Measurements from ENCODE around the gene TAS1R2.
"Not testable (repeated sequence)": the region's sequence is repeated elsewhere in the genome, so short reads cannot be mapped to it uniquely, and the experiment has no call there.

Gene TAS1R2

GRCh38 chr1:18854331-18855025 is 5.0 kb downstream of the TAS1R2 start:
- H3K4me3 ChIP-seq (ENCODE audit: control insufficient read depth, low read depth, low read length), result no peak overlapping the region
- no peak for DNase-seq (ENCODE audit: low read depth)
- no peak for TF ChIP-seq CTCF (IDR thresholded peaks at IDR 0.05; ENCODE audit: control insufficient read depth, insufficient read depth, low read depth, low read length, missing control alignments)

GRCh38 chr1:18852501-18852900 is 7.0 kb downstream of the TAS1R2 start:
- no peak for TF ChIP-seq CTCF (IDR thresholded peaks at IDR 0.05; ENCODE audit: control insufficient read depth, insufficient read depth, low read depth, low read length, missing control alignments)
- DNase-seq (ENCODE audit: low read depth), result no peak
- H3K4me3 ChIP-seq (ENCODE audit: control insufficient read depth, low read depth, low read length), result no peak overlapping the region

GRCh38 chr1:18849261-18849711 is 10.2 kb downstream of the TAS1R2 start:
- H3K4me3 ChIP-seq (ENCODE audit: control insufficient read depth, low read depth, low read length), result no peak overlapping the region
- TF ChIP-seq CTCF (IDR thresholded peaks at IDR 0.05; ENCODE audit: control insufficient read depth, insufficient read depth, low read depth, low read length, missing control alignments), result no peak
- DNase-seq (ENCODE audit: low read depth), result no peak

GRCh38 chr1:18847723-18848122 is 11.7 kb downstream of the TAS1R2 start:
- not testable (repeated sequence) for H3K4me3 ChIP-seq (ENCODE audit: control insufficient read depth, low read depth, low read length); DNase-seq (ENCODE audit: low read depth)

GRCh38 chr1:18840145-18840544 is 19.3 kb downstream of the TAS1R2 start:
- DNase-seq (ENCODE audit: low read depth), result no peak
- TF ChIP-seq CTCF (IDR thresholded peaks at IDR 0.05; ENCODE audit: control insufficient read depth, insufficient read depth, low read depth, low read length, missing control alignments), result no peak
- no peak overlapping the region for H3K4me3 ChIP-seq (ENCODE audit: control insufficient read depth, low read depth, low read length)

- no peak for TF ChIP-seq CTCF (IDR thresholded peaks at IDR 0.05; ENCODE audit: control insufficient read depth, insufficient read depth, low read depth, low read length, missing control alignments)
- H3K4me3 ChIP-seq (ENCODE audit: control insufficient read depth, low read depth, low read length), result no peak overlapping the region
- DNase-seq (ENCODE audit: low read depth), result no peak
These were observed 22.8 kb downstream of the TAS1R2 start for GRCh38 chr1:18836654-18837053.

- not testable (repeated sequence) for H3K4me3 ChIP-seq (ENCODE audit: control insufficient read depth, low read depth, low read length); DNase-seq (ENCODE audit: low read depth)
These were observed 27.1 kb downstream of the TAS1R2 start for GRCh38 chr1:18832319-18832718.

- no peak for TF ChIP-seq CTCF (IDR thresholded peaks at IDR 0.05; ENCODE audit: control insufficient read depth, insufficient read depth, low read depth, low read length, missing control alignments)
- no peak overlapping the region for H3K4me3 ChIP-seq (ENCODE audit: control insufficient read depth, low read depth, low read length)
- DNase-seq (ENCODE audit: low read depth), result no peak
These were observed 27.8 kb downstream of the TAS1R2 start for GRCh38 chr1:18831656-18832055.

Data from AG09309 (cell line).